ENCODE data around the gene SEC16B. TPM values are rescaled to one million over a fixed set of nuclear protein-coding genes. Genes with fewer than 3 reads are reported as not detected.

The SEC16B gene
- total RNA-seq, 1 experiment from 2014 or later = 0.07 TPM

DNA sequence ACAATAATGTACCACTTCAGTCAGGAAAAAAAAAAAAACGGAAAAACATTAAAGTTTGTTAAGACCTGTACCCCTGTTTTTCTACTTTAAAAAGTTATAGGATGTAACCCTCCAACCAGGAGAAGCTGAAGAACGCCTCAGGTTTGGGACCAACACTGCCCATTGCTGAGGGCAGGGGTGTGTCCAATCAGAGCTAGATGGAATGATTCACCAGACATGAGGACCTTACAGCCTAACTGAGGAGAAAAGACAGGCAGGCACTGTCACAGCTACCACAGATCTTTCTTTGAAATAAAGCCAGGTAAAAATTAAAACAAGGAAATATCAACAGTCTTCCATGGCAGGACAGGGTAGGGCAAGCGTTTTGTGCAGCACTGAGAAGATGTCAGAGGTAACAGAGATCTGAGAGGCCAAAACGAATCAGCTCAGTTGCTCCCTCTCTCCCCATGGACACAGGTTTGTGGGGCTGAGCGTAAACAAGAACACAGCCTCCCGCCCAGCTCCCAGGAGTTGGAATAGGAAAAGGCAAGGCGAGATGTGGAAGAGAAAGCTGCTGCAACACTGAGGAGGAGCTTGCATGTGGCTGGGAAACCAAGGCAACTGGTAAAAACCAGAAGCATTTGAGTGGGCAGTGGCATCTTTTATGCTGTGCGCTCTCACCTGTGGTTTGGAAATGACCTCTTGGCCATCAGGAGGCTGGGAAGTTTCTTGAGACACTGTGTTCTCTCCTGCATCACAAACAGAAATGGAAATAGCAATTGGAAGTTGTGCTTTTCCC, 34.0 kb downstream of the SEC16B start:
- no peak for TF ChIP-seq EZH2phosphoT487 (IDR thresholded peaks at IDR 0.05; ENCODE audit: borderline replicate concordance, low read length)
- no peak for TF ChIP-seq EZH2 (IDR thresholded peaks at IDR 0.05; ENCODE audit: low read length, unreplicated experiment)
- TF ChIP-seq, protein P1, sequence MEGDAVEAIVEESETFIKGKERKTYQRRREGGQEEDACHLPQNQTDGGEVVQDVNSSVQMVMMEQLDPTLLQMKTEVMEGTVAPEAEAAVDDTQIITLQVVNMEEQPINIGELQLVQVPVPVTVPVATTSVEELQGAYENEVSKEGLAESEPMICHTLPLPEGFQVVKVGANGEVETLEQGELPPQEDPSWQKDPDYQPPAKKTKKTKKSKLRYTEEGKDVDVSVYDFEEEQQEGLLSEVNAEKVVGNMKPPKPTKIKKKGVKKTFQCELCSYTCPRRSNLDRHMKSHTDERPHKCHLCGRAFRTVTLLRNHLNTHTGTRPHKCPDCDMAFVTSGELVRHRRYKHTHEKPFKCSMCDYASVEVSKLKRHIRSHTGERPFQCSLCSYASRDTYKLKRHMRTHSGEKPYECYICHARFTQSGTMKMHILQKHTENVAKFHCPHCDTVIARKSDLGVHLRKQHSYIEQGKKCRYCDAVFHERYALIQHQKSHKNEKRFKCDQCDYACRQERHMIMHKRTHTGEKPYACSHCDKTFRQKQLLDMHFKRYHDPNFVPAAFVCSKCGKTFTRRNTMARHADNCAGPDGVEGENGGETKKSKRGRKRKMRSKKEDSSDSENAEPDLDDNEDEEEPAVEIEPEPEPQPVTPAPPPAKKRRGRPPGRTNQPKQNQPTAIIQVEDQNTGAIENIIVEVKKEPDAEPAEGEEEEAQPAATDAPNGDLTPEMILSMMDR (conservative IDR thresholded peaks at IDR 0.05; ENCODE audit: low read depth, low read length) = no peak
- BruUV-seq (replicated peaks) = no TSS peak
- Histone ChIP-seq H4K20me1 (ENCODE audit: low read length) (no peaks in the 10 kb centered on the region), H3K4me3 (ENCODE audit: low read length) (no peak overlapping the region), H2AFZ (ENCODE audit: low read length) (no peak overlapping the region), H3K9ac (ENCODE audit: low read length) (no peak overlapping the region), H3K36me3 (ENCODE audit: low read depth, low read length) (no peaks in the 10 kb centered on the region), H3K79me2 (ENCODE audit: low read length) (no peaks in the 10 kb centered on the region), H3F3A (ENCODE audit: low read length, unreplicated experiment) (no peaks in the 10 kb centered on the region), H3K27ac (ENCODE audit: low read length) (no peak overlapping the region), H3K4me1 (ENCODE audit: insufficient read depth, low read length) (no peaks in the 10 kb centered on the region), H3K9me3 (ENCODE audit: low read length) (no peaks in the 10 kb centered on the region), H3K27me3 (ENCODE audit: low read length) (no peaks in the 10 kb centered on the region), H3K4me2 (ENCODE audit: low read length) (no peak overlapping the region), H3K9me2 (replicated peaks; ENCODE audit: low read length) (no peaks in the 10 kb centered on the region)
- DNase-seq = no peak
- POLR2A ChIA-PET (ENCODE audit: unreplicated experiment) = no interaction called here
- intact Hi-C loops (cut with micrococcal nuclease) = no loop called here
- CTCF ChIA-PET = no interaction called here
- no peak for ATAC-seq

DNA sequence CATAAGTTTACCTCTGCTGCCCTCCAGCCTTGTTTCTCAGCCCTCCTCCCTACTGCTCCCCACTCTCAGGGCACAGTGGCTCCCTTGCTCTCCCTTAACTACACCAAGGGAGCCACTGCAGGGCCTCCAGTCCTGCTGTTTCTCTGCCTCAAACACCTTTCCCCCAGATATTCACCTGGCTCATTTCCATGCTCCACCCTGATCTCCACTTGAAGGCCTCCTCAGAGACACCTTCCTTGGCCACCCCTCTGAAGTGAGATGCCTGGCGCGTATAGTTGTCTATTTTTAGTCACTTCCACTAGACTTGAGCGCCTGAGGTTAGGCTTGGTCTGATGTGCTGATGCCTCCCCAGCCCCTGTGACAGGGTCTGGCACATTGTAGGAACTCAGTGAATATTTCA, 34.9 kb downstream of the SEC16B start:
- Histone ChIP-seq H2AFZ (ENCODE audit: low read length) (no peak overlapping the region), H3F3A (ENCODE audit: low read length, unreplicated experiment) (no peaks in the 10 kb centered on the region), H3K27ac (ENCODE audit: low read length) (no peak overlapping the region), H3K36me3 (ENCODE audit: low read depth, low read length) (no peaks in the 10 kb centered on the region), H3K79me2 (ENCODE audit: low read length) (no peaks in the 10 kb centered on the region), H3K4me2 (ENCODE audit: low read length) (no peak overlapping the region), H3K9ac (ENCODE audit: low read length) (no peak overlapping the region), H3K9me2 (replicated peaks; ENCODE audit: low read length) (no peaks in the 10 kb centered on the region), H3K4me1 (ENCODE audit: insufficient read depth, low read length) (no peaks in the 10 kb centered on the region), H3K27me3 (ENCODE audit: low read length) (no peaks in the 10 kb centered on the region), H4K20me1 (ENCODE audit: low read length) (no peaks in the 10 kb centered on the region), H3K9me3 (ENCODE audit: low read length) (no peaks in the 10 kb centered on the region), H3K4me3 (ENCODE audit: low read length) (no peak overlapping the region)
- no peak for ATAC-seq
- ChIA-PET POLR2A (ENCODE audit: unreplicated experiment) (no interaction called here), CTCF (no interaction called here)
- no TSS peak for BruUV-seq (replicated peaks)
- DNase-seq = no peak
- intact Hi-C loops (cut with micrococcal nuclease) = no loop called here
- TF ChIP-seq, protein P1 (conservative IDR thresholded peaks at IDR 0.05; ENCODE audit: low read depth, low read length) = no peak
- no peak for TF ChIP-seq EZH2phosphoT487 (IDR thresholded peaks at IDR 0.05; ENCODE audit: borderline replicate concordance, low read length)
- TF ChIP-seq EZH2 (IDR thresholded peaks at IDR 0.05; ENCODE audit: low read length, unreplicated experiment) = no peak

DNA sequence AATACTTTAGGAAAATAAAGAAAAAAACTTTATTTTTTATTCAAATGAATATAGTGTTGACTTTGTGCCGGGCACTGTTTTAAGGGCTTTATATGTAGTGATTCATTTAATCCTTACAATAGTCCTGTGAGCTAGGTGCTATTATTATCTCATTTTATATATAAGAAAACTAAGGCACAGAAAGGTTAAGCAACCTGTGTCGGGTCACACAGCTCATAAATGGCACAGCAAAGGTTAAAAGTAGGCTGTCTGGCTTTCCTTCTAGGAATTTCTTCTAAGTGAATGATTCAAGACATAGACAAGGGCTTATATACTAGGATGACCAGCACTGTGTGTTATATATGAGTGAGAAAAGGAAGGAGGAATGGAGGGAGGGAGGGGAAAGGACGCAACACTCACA, 35.4 kb downstream of the SEC16B start:
- H3K79me2 ChIP-seq (ENCODE audit: low read length) = no peaks in the 10 kb centered on the region
- DNase-seq (no peak), ATAC-seq (no peak)
- H3K9ac ChIP-seq (ENCODE audit: low read length) = no peak overlapping the region
- no peaks in the 10 kb centered on the region for H3K4me1 ChIP-seq (ENCODE audit: insufficient read depth, low read length)
- no peak overlapping the region for H3K27ac ChIP-seq (ENCODE audit: low read length)
- H3K4me3 ChIP-seq (ENCODE audit: low read length) = no peak overlapping the region
- no peaks in the 10 kb centered on the region for H3K36me3 ChIP-seq (ENCODE audit: low read depth, low read length)
- ChIA-PET POLR2A (ENCODE audit: unreplicated experiment) (no interaction called here), CTCF (interaction anchor here (0.6 kb wide), 1 partner anchor 11 kb away, joined by 7 read pairs; no protein-coding TSS in a partner anchor)
- no TSS peak for BruUV-seq (replicated peaks)
- no peaks in the 10 kb centered on the region for H3K9me2 ChIP-seq (replicated peaks; ENCODE audit: low read length)
- no peak overlapping the region for H2AFZ ChIP-seq (ENCODE audit: low read length)
- no peaks in the 10 kb centered on the region for H3K27me3 ChIP-seq (ENCODE audit: low read length)
- no peaks in the 10 kb centered on the region for H3K9me3 ChIP-seq (ENCODE audit: low read length)
- H3F3A ChIP-seq (ENCODE audit: low read length, unreplicated experiment) = no peaks in the 10 kb centered on the region
- TF ChIP-seq, protein P1 (conservative IDR thresholded peaks at IDR 0.05; ENCODE audit: low read depth, low read length) = no peak
- TF ChIP-seq EZH2phosphoT487 (IDR thresholded peaks at IDR 0.05; ENCODE audit: borderline replicate concordance, low read length) (no peak), EZH2 (IDR thresholded peaks at IDR 0.05; ENCODE audit: low read length, unreplicated experiment) (no peak)
- intact Hi-C loops (cut with micrococcal nuclease) = no loop called here
- no peak overlapping the region for H3K4me2 ChIP-seq (ENCODE audit: low read length)
- no peaks in the 10 kb centered on the region for H4K20me1 ChIP-seq (ENCODE audit: low read length)
